Caco-2 (cell line): ENCODE data around the gene POGLUT3. TPM values are rescaled to one million over a fixed set of nuclear protein-coding genes. Genes with fewer than 3 reads are reported as not detected.

Experiments
- BruUV-seq: library from RNA; stranded (reverse); fragments of 400-500 nt; replicated peaks from 2 replicates; lab custom pipeline; 2021; lab: Mats Ljungman, UMichigan
- CTCF ChIA-PET: fragments of 300-600 bp; sonication (Branson Sonifier 250); formaldehyde crosslinking; loops from one replicate; lab custom pipeline; 2022; ENCODE audit warnings: antibody characterized with exemption; lab: Charles Lee
- POLR2A ChIA-PET: fragments of 300-600 bp; sonication (Branson Sonifier 250); formaldehyde crosslinking; loops from one replicate; lab custom pipeline; 2022; ENCODE audit warnings: antibody characterized with exemption; lab: Charles Lee
- DNase-seq, 2 experiments: peaks; one replicate each; pipeline versions ENCODE4 v3.0.0 to v3.0.0-alpha.2; 2020 to 2022
- H3K27me3 ChIP-seq: replicated peaks from 2 replicates; pipeline ENCODE4 v1.6.0; 2011; ENCODE audit warnings: low read length; ENCODE audit not compliant: control insufficient read depth, insufficient read depth
- H3K36me3 ChIP-seq: 2 replicates; pipeline ENCODE4 v1.5.1; 2011; ENCODE audit warnings: low read length; ENCODE audit not compliant: control insufficient read depth, insufficient read depth
- H3K4me1 ChIP-seq: fragments of 250-450 bp; sonication (Bioruptor Pico); 2 replicates; pipeline ENCODE4 v1.5.1; 2020; ENCODE audit warnings: mild to moderate bottlenecking
- H3K4me3 ChIP-seq: 2 replicates; pipeline ENCODE4 v1.5.1; 2011; ENCODE audit warnings: low read depth, mild to moderate bottlenecking, control low read depth, low read length
- H3K9me3 ChIP-seq: fragments of 250-450 bp; sonication (Bioruptor Pico); 2 replicates; pipeline ENCODE4 v1.5.1; 2020; ENCODE audit warnings: mild to moderate bottlenecking, moderate library complexity
- H3K27ac Mint-ChIP-seq: one replicate; pipeline ENCODE4 v1.8.0; 2022; ENCODE audit warnings: mixed read lengths; ENCODE audit not compliant: unreplicated experiment
- H3K27me3 Mint-ChIP-seq: one replicate; pipeline ENCODE4 v1.8.0; 2022; ENCODE audit warnings: mixed read lengths; ENCODE audit not compliant: insufficient read depth, unreplicated experiment
- H3K36me3 Mint-ChIP-seq: one replicate; pipeline ENCODE4 v1.8.0; 2022; ENCODE audit warnings: mild to moderate bottlenecking, mixed read lengths; ENCODE audit not compliant: insufficient read depth, unreplicated experiment
- H3K4me1 Mint-ChIP-seq: one replicate; pipeline ENCODE4 v1.8.0; 2022; ENCODE audit warnings: low read depth, mixed read lengths; ENCODE audit not compliant: unreplicated experiment
- H3K4me3 Mint-ChIP-seq: one replicate; pipeline ENCODE4 v1.8.0; 2022; ENCODE audit warnings: mild to moderate bottlenecking, moderate library complexity, mixed read lengths; ENCODE audit not compliant: unreplicated experiment
- H3K9me3 Mint-ChIP-seq: one replicate; pipeline ENCODE4 v1.8.0; 2022; ENCODE audit warnings: mixed read lengths; ENCODE audit not compliant: unreplicated experiment
- intact Hi-C: fragments of 100-400 bp; cut with micrococcal nuclease; formaldehyde crosslinking; loops from one replicate; pipeline ENCODE4 v1.10.0; 2022; ENCODE audit not compliant: unreplicated experiment
- total RNA-seq: library from RNA; stranded (reverse); gene quantifications from 2 replicates; pipeline ENCODE4 v1.2.3, GENCODE V29; 2022
- TF ChIP-seq, protein P1 (sequence below), 2 experiments: fragments of 200-600 bp in 1 of 2; IDR thresholded peaks; 1 replicate in 1 of 2; 2 replicates in 1 of 2; pipeline versions ENCODE4 v1.5.1 to v1.8.0; 2011 to 2022; ENCODE audit warnings: antibody characterized with exemption in 1 of 2, control low read depth in 1 of 2, inconsistent platforms in 1 of 2, low read depth in 1 of 2, low read length in 1 of 2, mild to moderate bottlenecking in 1 of 2, moderate library complexity in 1 of 2; ENCODE audit not compliant: insufficient read depth in 1 of 2, severe bottlenecking in 1 of 2, unreplicated experiment in 1 of 2

Gene POGLUT3
- total RNA-seq, 1 experiment from 2014 or later: 87.2 TPM

DNA sequence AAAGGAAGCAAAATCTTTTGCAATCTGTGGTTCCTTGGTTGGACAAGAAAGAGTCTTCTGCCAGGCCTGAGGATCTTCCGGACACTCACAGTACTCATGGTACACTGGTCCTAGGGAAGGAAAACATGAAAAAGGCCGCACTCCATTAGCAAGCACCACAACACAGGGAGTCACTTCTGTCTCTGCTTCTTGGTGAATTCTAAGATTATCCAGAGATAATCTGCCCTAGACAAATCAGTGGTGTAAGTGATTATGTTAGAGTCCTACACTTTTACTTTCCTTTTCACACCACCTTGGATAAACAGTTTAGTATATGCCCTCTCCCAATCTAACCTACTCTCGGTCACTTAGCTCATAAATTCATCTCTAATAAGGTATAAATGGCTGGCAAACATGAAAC lies 11.9 kb downstream of the POGLUT3 start:
- Histone ChIP-seq H3K27me3 (no peaks in the 10 kb centered on the region), H3K36me3 (peaks cover 7% of the 10 kb centered on the region), H3K4me1 (peaks cover 28% of the 10 kb centered on the region), H3K4me3 (no peak overlapping the region), H3K9me3 (no peaks in the 10 kb centered on the region)
- Mint-ChIP-seq H3K4me3 (peak overlapping the region; percentile 53), H3K4me1 (peaks cover 31% of the 10 kb centered on the region), H3K9me3 (no peaks in the 10 kb centered on the region), H3K36me3 (peaks cover 89% of the 10 kb centered on the region), H3K27ac (peak overlapping the region; percentile 90), H3K27me3 (no peaks in the 10 kb centered on the region)
- no peak for DNase-seq
- ChIA-PET POLR2A (interaction anchor here (0.7 to 0.8 kb wide), 2 partner anchors 107 to 164 kb away, joined by 3 read pairs; partner anchors contain the start of gene EXPH5), CTCF (no interaction called here)
- intact Hi-C loops: no loop called here
- TF ChIP-seq, protein P1, sequence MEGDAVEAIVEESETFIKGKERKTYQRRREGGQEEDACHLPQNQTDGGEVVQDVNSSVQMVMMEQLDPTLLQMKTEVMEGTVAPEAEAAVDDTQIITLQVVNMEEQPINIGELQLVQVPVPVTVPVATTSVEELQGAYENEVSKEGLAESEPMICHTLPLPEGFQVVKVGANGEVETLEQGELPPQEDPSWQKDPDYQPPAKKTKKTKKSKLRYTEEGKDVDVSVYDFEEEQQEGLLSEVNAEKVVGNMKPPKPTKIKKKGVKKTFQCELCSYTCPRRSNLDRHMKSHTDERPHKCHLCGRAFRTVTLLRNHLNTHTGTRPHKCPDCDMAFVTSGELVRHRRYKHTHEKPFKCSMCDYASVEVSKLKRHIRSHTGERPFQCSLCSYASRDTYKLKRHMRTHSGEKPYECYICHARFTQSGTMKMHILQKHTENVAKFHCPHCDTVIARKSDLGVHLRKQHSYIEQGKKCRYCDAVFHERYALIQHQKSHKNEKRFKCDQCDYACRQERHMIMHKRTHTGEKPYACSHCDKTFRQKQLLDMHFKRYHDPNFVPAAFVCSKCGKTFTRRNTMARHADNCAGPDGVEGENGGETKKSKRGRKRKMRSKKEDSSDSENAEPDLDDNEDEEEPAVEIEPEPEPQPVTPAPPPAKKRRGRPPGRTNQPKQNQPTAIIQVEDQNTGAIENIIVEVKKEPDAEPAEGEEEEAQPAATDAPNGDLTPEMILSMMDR (IDR thresholded peaks at IDR 0.05; ENCODE audit: insufficient read depth in 1 of 2, low read depth in 1 of 2, low read length in 1 of 2, severe bottlenecking in 1 of 2, unreplicated experiment in 1 of 2): no peak
- BruUV-seq: no TSS peak

GRCh38 chr11:108483163-108483562 lies 15.0 kb downstream of the POGLUT3 start:
- no peaks in the 10 kb centered on the region for H3K27me3 ChIP-seq
- peaks cover 17% of the 10 kb centered on the region for H3K4me1 Mint-ChIP-seq
- no peak overlapping the region for H3K27ac Mint-ChIP-seq
- H3K27me3 Mint-ChIP-seq: no peaks in the 10 kb centered on the region
- peaks cover 3% of the 10 kb centered on the region for H3K36me3 ChIP-seq
- no peaks in the 10 kb centered on the region for H3K9me3 ChIP-seq
- ChIA-PET POLR2A (no interaction called here), CTCF (no interaction called here)
- no peak for DNase-seq
- H3K36me3 Mint-ChIP-seq: peaks cover 75% of the 10 kb centered on the region
- intact Hi-C loops: no loop called here
- no peak overlapping the region for H3K4me3 ChIP-seq
- H3K9me3 Mint-ChIP-seq: no peaks in the 10 kb centered on the region
- H3K4me1 ChIP-seq: peaks cover 19% of the 10 kb centered on the region
- BruUV-seq: no TSS peak
- TF ChIP-seq, protein P1 (IDR thresholded peaks at IDR 0.05; ENCODE audit: insufficient read depth in 1 of 2, low read depth in 1 of 2, low read length in 1 of 2, severe bottlenecking in 1 of 2, unreplicated experiment in 1 of 2): no peak
- no peak overlapping the region for H3K4me3 Mint-ChIP-seq

- no TSS peak for BruUV-seq
- Histone ChIP-seq H3K4me1 (no peaks in the 10 kb centered on the region), H3K36me3 (0 out of 2 replicates have a peak, but pooled peaks cover 2% of the 10 kb centered on the region), H3K9me3 (no peaks in the 10 kb centered on the region), H3K4me3 (no peak overlapping the region), H3K27me3 (no peaks in the 10 kb centered on the region)
- TF ChIP-seq, protein P1 (IDR thresholded peaks at IDR 0.05; ENCODE audit: insufficient read depth in 1 of 2, low read depth in 1 of 2, low read length in 1 of 2, severe bottlenecking in 1 of 2, unreplicated experiment in 1 of 2): no peak
- H3K27me3 Mint-ChIP-seq: no peaks in the 10 kb centered on the region
- H3K9me3 Mint-ChIP-seq: no peaks in the 10 kb centered on the region
- no peak overlapping the region for H3K27ac Mint-ChIP-seq
- peaks cover 40% of the 10 kb centered on the region for H3K36me3 Mint-ChIP-seq
- H3K4me3 Mint-ChIP-seq: no peak overlapping the region
- H3K4me1 Mint-ChIP-seq: no peaks in the 10 kb centered on the region
- CTCF ChIA-PET: no interaction called here
- no peak for DNase-seq
- POLR2A ChIA-PET: no interaction called here
- intact Hi-C loops: no loop called here
These were observed 23.3 kb downstream of the POGLUT3 start for GRCh38 chr11:108474664-108475463.
